Small intestine (tissue), 7 donors: ENCODE results near the gene HSF2. TPM values are rescaled to one million over a fixed set of nuclear protein-coding genes. Genes with fewer than 3 reads are reported as not detected.
A peak's percentile ranks its signal among the peaks of the same experiment; 100 is the strongest.

Source experiments
- DNase-seq, 2 donors: peaks; one replicate each; pipeline versions ENCODE4 v3.0.0 to v3.0.0-alpha.2; 2013
- FAIRE-seq: peaks from 2 replicates; lab custom pipeline; 2012; peaks lifted over from hg19 to GRCh38; lab: Jason Lieb, UNC
- H3K27ac ChIP-seq, 3 donors: one replicate each; pipeline ENCODE4 v1.5.1; 2013; ENCODE audit warnings: low read length in 2 of 3, mild to moderate bottlenecking in 2 of 3, control low read depth in 1 of 3, inconsistent platforms in 1 of 3, low read depth in 1 of 3, moderate library complexity in 1 of 3
- H3K27me3 ChIP-seq, 3 donors: one replicate each; pipeline ENCODE4 v1.6.1; 2013; ENCODE audit warnings: low read length in 3 of 3, inconsistent platforms in 1 of 3; ENCODE audit not compliant: control insufficient read depth in 3 of 3, insufficient read depth in 3 of 3
- H3K36me3 ChIP-seq, 3 donors: one replicate each; pipeline ENCODE4 v1.6.1; 2013; ENCODE audit warnings: low read length in 3 of 3, inconsistent platforms in 1 of 3, low read depth in 1 of 3, mild to moderate bottlenecking in 1 of 3, moderate library complexity in 1 of 3; ENCODE audit not compliant: control insufficient read depth in 3 of 3, insufficient read depth in 2 of 3
- H3K4me1 ChIP-seq, 3 donors: one replicate each; pipeline ENCODE4 v1.6.1; 2013; ENCODE audit warnings: low read length in 2 of 3, inconsistent platforms in 1 of 3, low read depth in 1 of 3, mild to moderate bottlenecking in 1 of 3, moderate library complexity in 1 of 3; ENCODE audit not compliant: control insufficient read depth in 3 of 3, insufficient read depth in 2 of 3
- H3K4me3 ChIP-seq, 3 donors: one replicate each; pipeline ENCODE4 v1.5.1; 2013; ENCODE audit warnings: low read length in 3 of 3, control low read depth in 1 of 3, inconsistent platforms in 1 of 3, low read depth in 1 of 3, mild to moderate bottlenecking in 1 of 3, moderate library complexity in 1 of 3
- H3K9me3 ChIP-seq, 2 donors: one replicate each; pipeline ENCODE4 v1.6.1; 2013; ENCODE audit warnings: low read depth in 1 of 2, low read length in 1 of 2; ENCODE audit not compliant: control insufficient read depth in 2 of 2, insufficient read depth in 1 of 2
- WGBS, 3 donors: extraction: QIAGEN DNeasy Blood & Tissue Kit; methylation state at CpG; one replicate each; pipeline ENCODE4 v1.1.7; 2013; 5-methylcytosine and 5-hydroxymethylcytosine counted together
- polyA plus RNA-seq, 4 donors: library from polyadenylated mRNA; stranded (reverse) in 3 of 4; unstranded in 1 of 4; fragments of 200-250 nt in 3 of 4; fragments of 120-200 nt in 1 of 4; gene quantifications; one replicate each; pipeline versions ENCODE4 v1.2.1 to v1.2.3, GENCODE V29; 2013
- donor health status: healthy with polysubstance abuse.
- donor health status: control.
- donor health status: control.
- donor health status: Bipolar disorder and iron deficiency.
- donor health status: healthy.

The HSF2 gene
- polyA plus RNA-seq, 4 donors: 5.4 to 12.2 (median 6.5) TPM

DNA sequence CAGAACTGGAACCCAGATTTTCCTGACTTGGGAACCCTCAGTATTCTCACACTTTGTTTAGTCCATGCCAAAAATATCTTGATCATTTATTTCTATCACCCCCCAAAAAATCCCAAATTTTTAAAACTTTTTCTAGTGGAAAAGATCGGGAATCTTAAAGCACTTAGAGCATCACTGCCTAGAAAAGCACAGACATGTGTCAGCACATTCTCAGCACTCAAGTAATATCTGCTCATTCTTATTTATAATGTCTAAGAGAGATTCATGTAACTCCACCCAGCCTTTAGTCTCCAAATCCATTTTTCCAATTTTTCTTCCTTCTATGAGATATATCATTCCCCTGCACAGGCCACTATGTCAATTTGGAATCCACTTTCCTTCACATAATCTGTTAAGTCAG lies 29.9 kb upstream of the HSF2 start:
- Histone ChIP-seq H3K36me3 (no peaks in the 10 kb centered on the region), H3K9me3 (peaks cover 0 to 10% of the 10 kb centered on the region in 2 donors), H3K27me3 (no peaks in the 10 kb centered on the region), H3K4me3 (no peak overlapping the region), H3K4me1 (no peaks in the 10 kb centered on the region), H3K27ac (no peak overlapping the region)
- FAIRE-seq (no peak), DNase-seq (no peak)
- WGBS, 3 donors: 42 to 82% (median 71%) methylated on average over 1 of the region's 1 CpG

DNA sequence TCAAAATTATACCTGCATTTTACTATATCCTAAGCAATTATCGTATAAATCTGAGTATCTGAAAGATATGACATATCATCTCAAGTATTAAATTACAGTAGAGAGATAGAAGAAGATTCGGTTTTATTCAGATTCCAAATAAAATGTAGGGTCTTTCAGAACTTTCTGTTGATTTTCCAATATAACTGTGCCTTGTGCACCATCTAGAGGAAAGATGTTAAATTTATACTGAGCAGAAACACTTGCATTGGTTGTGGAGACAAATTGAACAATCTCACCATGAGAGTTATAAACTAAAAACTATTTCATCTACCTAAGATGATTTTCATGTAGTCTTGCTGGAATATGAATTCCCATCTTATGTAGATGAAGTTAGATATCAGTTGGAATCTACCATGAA lies 26.8 kb upstream of the HSF2 start:
- H3K9me3 ChIP-seq: no peaks in the 10 kb centered on the region
- no peak overlapping the region for H3K27ac ChIP-seq
- DNase-seq (no peak), FAIRE-seq (no peak)
- H3K4me3 ChIP-seq: no peak overlapping the region
- no peaks in the 10 kb centered on the region for H3K4me1 ChIP-seq
- WGBS, 3 donors: 6 to 31% (median 28%) methylated on average over 2 of the region's 2 CpGs
- H3K27me3 ChIP-seq: no peaks in the 10 kb centered on the region
- H3K36me3 ChIP-seq: no peaks in the 10 kb centered on the region

DNA sequence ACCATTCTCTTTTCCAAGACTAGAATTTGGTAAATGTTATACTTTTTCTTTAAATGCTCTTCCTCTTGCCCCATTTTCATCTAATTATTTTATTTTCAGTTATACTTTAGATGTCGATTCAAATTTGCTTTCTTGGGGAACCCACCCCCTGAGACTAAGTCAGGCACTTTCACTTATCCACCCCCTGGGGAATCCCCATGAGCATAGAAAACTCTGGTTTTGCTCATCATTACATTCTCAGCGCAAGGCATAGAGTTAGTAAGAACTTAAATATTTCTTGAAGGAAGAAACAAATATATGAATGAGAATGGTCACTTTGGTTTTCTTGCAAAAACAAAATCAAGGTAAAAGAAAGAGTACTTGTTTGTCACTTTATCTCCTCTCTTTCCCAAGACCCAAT lies 25.1 kb upstream of the HSF2 start:
- FAIRE-seq: no peak

DNA sequence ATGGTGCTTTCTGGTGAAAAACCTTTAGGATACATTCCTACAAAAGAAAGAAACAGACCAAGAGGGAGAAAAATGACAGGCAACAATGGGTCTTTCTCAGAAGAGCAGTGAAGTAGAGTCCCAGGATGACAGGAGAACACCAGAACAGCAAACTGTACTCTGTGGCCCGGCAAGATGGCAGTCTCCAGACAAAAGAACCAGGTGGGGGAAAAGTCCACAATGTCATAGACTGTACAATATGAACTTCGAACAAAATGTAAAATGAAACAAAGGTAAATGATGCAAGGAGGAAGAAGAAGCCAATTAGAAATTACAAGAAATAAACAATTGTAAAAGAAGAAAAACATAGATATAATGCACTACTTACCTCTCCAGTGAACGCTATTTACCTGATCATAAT lies 23.2 kb upstream of the HSF2 start:
- Histone ChIP-seq H3K27ac (no peak overlapping the region), H3K4me3 (no peak overlapping the region), H3K4me1 (no peaks in the 10 kb centered on the region), H3K9me3 (no peaks in the 10 kb centered on the region), H3K36me3 (no peaks in the 10 kb centered on the region), H3K27me3 (no peaks in the 10 kb centered on the region)
- 12 to 54% (median 37%) methylated on average over 3 of the region's 3 CpGs for WGBS, 3 donors
- FAIRE-seq: no peak
- peak in 1 of 2 donors; percentile 72 for DNase-seq

More for the DNA sequence above, 25.1 kb upstream of the HSF2 start:
- DNase-seq: no peak
- Histone ChIP-seq H3K36me3 (no peaks in the 10 kb centered on the region), H3K4me1 (no peaks in the 10 kb centered on the region), H3K27me3 (no peaks in the 10 kb centered on the region), H3K27ac (no peak overlapping the region), H3K4me3 (no peak overlapping the region), H3K9me3 (no peaks in the 10 kb centered on the region)
- 77 to 90% (median 85%) methylated on average over 2 of the region's 2 CpGs for WGBS, 3 donors

DNA sequence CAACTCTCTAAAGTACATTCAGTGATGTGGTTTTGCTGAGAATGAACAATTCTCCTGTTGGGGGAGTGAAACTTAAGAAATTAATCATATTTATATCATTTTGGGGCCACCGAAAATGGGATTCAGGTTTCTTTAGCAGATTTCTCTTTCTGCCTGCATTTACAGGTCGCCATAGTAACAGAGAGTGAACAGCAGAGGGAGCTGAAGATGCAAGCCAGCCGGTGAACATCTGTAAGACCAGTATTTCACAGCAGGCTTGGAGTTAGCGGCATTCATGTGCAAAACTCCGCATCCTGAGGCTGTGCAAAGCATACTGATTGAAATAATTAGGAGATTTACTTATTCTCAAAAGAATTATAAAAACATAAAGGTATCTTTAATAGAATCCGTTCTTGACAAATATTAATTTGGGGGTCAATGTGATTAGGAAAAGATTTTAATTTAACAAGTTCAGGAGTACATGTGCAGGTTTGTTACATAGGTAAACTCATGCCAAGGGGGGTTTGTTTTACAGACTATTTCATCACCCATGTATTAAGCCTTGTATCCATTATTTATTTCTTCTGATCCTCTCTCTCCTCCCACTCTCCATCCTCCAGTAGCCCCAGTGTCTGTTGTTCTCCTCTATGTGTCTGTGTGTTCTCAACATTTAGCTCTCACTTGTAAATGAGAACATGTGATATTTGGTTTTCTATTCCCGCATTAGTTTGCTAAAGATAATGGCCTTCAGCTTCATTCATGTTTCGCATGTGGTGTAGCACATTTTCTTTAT lies 17.8 kb upstream of the HSF2 start:
- peak; percentile 59 to 68 for DNase-seq
- no peak for FAIRE-seq
- no peaks in the 10 kb centered on the region for H3K9me3 ChIP-seq
- no peaks in the 10 kb centered on the region for H3K36me3 ChIP-seq
- WGBS, 3 donors: 18 to 24% (median 22%) methylated on average over 8 of the region's 8 CpGs
- peaks cover 0 to 3% (median 0%) of the 10 kb centered on the region in 3 donors for H3K27me3 ChIP-seq
- H3K4me3 ChIP-seq: no peak overlapping the region
- H3K27ac ChIP-seq: no peak overlapping the region
- no peaks in the 10 kb centered on the region for H3K4me1 ChIP-seq

DNA sequence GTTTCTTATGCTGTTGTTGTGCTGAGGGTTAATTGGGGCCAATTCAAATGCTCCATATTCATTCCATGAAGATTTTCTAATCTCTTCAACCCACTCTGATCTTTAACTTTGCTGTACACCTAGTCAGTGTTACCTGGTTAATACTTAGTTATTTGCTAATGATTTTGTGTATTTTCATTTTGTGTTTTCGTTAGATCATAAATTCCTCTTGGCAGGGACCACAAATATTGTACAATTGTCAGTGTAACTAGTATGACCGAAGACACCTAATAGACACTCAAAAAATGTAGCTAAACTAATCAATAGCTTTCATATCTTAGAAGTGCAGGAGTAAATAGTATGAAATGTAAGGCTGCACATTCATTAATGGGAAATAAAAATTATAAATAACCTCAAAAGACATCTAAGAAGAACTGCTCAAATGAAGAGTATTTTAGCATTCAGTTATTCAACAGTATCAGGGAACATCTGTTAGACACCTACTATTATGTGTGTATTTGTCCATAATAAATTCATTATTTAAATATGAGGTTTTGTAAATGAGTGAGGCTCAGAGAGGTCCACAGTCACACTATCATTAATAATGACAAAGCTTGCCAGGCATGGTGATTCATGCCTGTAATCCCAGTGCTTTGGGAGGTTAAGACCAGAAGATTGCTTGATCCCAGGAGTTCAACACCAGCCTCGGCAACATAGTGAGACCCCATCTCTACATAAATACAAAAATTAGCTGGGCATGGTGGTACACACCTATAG lies 13.4 kb upstream of the HSF2 start:
- WGBS, 3 donors: 62 to 80% (median 73%) methylated on average over 3 of the region's 3 CpGs
- no peak overlapping the region for H3K4me3 ChIP-seq
- peaks cover 0 to 3% (median 0%) of the 10 kb centered on the region in 3 donors for H3K27me3 ChIP-seq
- no peaks in the 10 kb centered on the region for H3K4me1 ChIP-seq
- FAIRE-seq: no peak
- H3K27ac ChIP-seq: no peak overlapping the region
- no peaks in the 10 kb centered on the region for H3K9me3 ChIP-seq
- no peak for DNase-seq
- H3K36me3 ChIP-seq: no peaks in the 10 kb centered on the region

DNA sequence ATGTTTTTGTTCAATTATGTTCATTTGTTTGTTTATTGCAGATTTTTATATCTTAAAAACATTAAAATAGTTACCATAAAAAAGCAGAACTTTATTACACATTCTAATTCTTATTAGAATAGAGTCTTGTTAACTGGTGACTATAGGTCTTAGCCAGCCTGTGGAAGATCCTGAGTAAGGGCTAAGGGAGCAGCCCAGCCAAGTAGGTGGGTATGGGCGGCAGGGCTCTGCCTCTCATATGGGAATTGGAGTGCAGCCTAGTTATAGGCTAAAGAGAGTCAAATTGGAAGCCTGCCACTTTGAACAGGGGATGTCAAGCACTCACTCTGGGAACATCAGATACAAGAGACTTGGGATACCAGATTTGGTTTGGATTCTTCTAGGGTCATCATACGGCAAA lies 10.5 kb upstream of the HSF2 start:
- Histone ChIP-seq H3K9me3 (no peaks in the 10 kb centered on the region), H3K4me1 (no peaks in the 10 kb centered on the region), H3K27ac (no peak overlapping the region), H3K4me3 (no peak overlapping the region), H3K36me3 (no peaks in the 10 kb centered on the region), H3K27me3 (peaks cover 0 to 3% (median 0%) of the 10 kb centered on the region in 3 donors)
- DNase-seq (no peak), FAIRE-seq (no peak)
- 83 to 95% (median 93%) methylated on average over 2 of the region's 2 CpGs for WGBS, 3 donors

DNA sequence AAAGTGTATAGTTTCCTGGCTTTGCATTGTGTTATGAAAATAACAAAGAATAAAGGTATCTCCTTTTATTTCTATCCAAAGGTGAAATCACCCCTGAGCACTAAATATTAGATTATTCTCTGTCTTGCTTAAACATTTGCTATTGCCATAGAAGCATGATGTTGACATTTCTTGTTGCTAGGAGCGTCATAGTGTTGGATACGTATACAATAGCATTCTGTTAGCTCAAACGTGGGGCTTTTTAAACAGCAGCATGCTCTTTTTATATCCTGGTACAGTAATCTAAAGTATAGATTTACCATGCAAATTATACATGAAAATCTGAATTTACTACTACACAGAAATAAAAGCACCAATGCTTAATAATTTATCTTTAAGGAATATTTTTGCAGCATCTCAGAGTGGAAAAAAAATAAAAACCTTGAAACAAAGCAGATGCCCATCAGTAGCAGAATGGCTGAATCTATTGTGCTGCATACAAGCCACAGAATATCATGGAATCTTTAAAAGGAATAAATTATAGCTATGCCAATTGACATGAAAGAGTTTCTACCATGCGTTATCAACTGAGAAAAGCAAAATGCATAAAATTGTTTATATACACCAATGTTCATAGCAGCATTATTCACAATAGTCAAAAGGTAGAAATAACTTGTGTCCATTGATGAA lies 9.6 kb upstream of the HSF2 start:
- FAIRE-seq (no peak), DNase-seq (peak; percentile 29 to 68)
- Histone ChIP-seq H3K4me1 (no peaks in the 10 kb centered on the region), H3K27ac (no peak overlapping the region), H3K36me3 (no peaks in the 10 kb centered on the region), H3K9me3 (no peaks in the 10 kb centered on the region), H3K27me3 (peaks cover 0 to 3% (median 0%) of the 10 kb centered on the region in 3 donors), H3K4me3 (no peak overlapping the region)
- 40 to 51% (median 49%) methylated on average over 4 of the region's 4 CpGs for WGBS, 3 donors
